ENCODE measurements around the gene DENND1C. TPM values are rescaled to one million over a fixed set of nuclear protein-coding genes. Genes with fewer than 3 reads are reported as not detected.
A peak's percentile ranks its signal among the peaks of the same experiment; 100 is the strongest.

The DENND1C gene
- total and polyA plus RNA-seq, 9 of the 15 experiments (the other 6 are each of a cell fraction or from before 2014, with no cell fraction given) = 0.03 to 1.2 (median 0.32) TPM; not detected in 1

- TF ChIP-seq ZNF740 (CRISPR knock-in tag; IDR thresholded peaks at IDR 0.05) (peak; percentile 100), ZNF740 (tag; IDR thresholded peaks at IDR 0.05) (peak in 1 of 2 experiments; percentile 97; a peak in 2 of 4 replicates), ZNF584 (CRISPR knock-in tag; IDR thresholded peaks at IDR 0.05; ENCODE audit: low read depth) (no peak), U2AF1 (optimal IDR thresholded peaks at IDR 0.05; ENCODE audit: low read depth, low read length) (no peak), FOXJ3 (CRISPR knock-in tag; IDR thresholded peaks at IDR 0.05) (no peak), ZNF232 (CRISPR knock-in tag; IDR thresholded peaks at IDR 0.05) (no peak), ZNF253 (CRISPR knock-in tag; conservative IDR thresholded peaks at IDR 0.05) (no peak), RB1 (IDR thresholded peaks at IDR 0.05; ENCODE audit: low read depth) (peak; percentile 56; the same call in 1 of the 2 replicates), MIER1 (IDR thresholded peaks at IDR 0.05; ENCODE audit: low read depth) (no peak), KHSRP (IDR thresholded peaks at IDR 0.05) (no peak), GTF3C2 (IDR thresholded peaks at IDR 0.05; ENCODE audit: borderline replicate concordance, extremely low read depth, insufficient read length) (no peak), SMARCB1 (IDR thresholded peaks at IDR 0.05; ENCODE audit: insufficient read length, low read depth) (no peak), ZNF280A (IDR thresholded peaks at IDR 0.05; ENCODE audit: low read depth, partially characterized antibody) (no peak), ZNF184 (CRISPR knock-in tag; IDR thresholded peaks at IDR 0.05) (no peak), JUND (IDR thresholded peaks at IDR 0.05; ENCODE audit: borderline replicate concordance, low read depth, low read length) (no peak; the same call in 1 of the 2 replicates), JUND (tag; IDR thresholded peaks at IDR 0.05; ENCODE audit: borderline replicate concordance, low read depth, low read length) (peak; percentile 22; the same call in 1 of the 3 replicates), ZKSCAN1 (IDR thresholded peaks at IDR 0.05; ENCODE audit: low read depth, low read length) (no peak), SETDB1 (IDR thresholded peaks at IDR 0.05; ENCODE audit: low read length) (no peak), NFE2L1 (tag; IDR thresholded peaks at IDR 0.05; ENCODE audit: borderline replicate concordance, low read depth) (no peak), SMAD2 (IDR thresholded peaks at IDR 0.05; ENCODE audit: low read depth, low read length) (no peak), CTCF (IDR thresholded peaks at IDR 0.05 in 2 of 3, conservative IDR thresholded peaks at IDR 0.05 in 1 of 3; ENCODE audit: insufficient read depth in 2 of 3, low read depth in 1 of 3, low read length in 3 of 3) (peak; percentile 82 to 90 (median 82))
Observed at GRCh38 chr19:6481541-6482342, at the start of gene DENND1C (continued).

Data from K562 (cell line).